GM21447 (cell line): ENCODE data around the gene ANKRD33.
"Not testable (repeated sequence)": the region's sequence is repeated elsewhere in the genome, so short reads cannot be mapped to it uniquely, and the experiment has no call there.

ENCODE experiments used
- ATAC-seq: cut with Tn5 transposase; IDR thresholded peaks from one replicate; pipeline ENCODE4 v1.9.1; 2021; ENCODE audit not compliant: unreplicated experiment

ANKRD33 gene

GRCh38 chr12:51874486-51874885 is 13.4 kb upstream of the ANKRD33 start:
- no peak for ATAC-seq

GRCh38 chr12:51879102-51879501 is 8.8 kb upstream of the ANKRD33 start:
- ATAC-seq = no peak

- no peak for ATAC-seq
These were observed 4.6 kb upstream of the ANKRD33 start for GRCh38 chr12:51883295-51883694.

- no peak for ATAC-seq
These were observed 3.8 kb upstream of the ANKRD33 start for GRCh38 chr12:51883998-51884675.

GRCh38 chr12:51884676-51885229 is 3.1 kb upstream of the ANKRD33 start:
- ATAC-seq = no peak

GRCh38 chr12:51885294-51886020 is 2.4 kb upstream of the ANKRD33 start:
- ATAC-seq = not testable (repeated sequence)

GRCh38 chr12:51886021-51886710 is 1.7 kb upstream of the ANKRD33 start:
- ATAC-seq = no peak

- ATAC-seq = no peak
These were observed 663 bp downstream of the ANKRD33 start for GRCh38 chr12:51888316-51889215.

- no peak for ATAC-seq
These were observed 1.6 kb downstream of the ANKRD33 start for GRCh38 chr12:51889216-51890132.

GRCh38 chr12:51890133-51890464 is 2.2 kb downstream of the ANKRD33 start:
- no peak for ATAC-seq

- no peak for ATAC-seq
These were observed 2.7 kb downstream of the ANKRD33 start for GRCh38 chr12:51890511-51891171.

- no peak for ATAC-seq
These were observed 3.9 kb downstream of the ANKRD33 start for GRCh38 chr12:51891843-51892242.

GRCh38 chr12:51893786-51894185 is 5.9 kb downstream of the ANKRD33 start:
- ATAC-seq = no peak

- no peak for ATAC-seq
These were observed 7.7 kb downstream of the ANKRD33 start for GRCh38 chr12:51895378-51896135.

GRCh38 chr12:51896236-51896635 is 8.3 kb downstream of the ANKRD33 start:
- no peak for ATAC-seq

- ATAC-seq = no peak
These were observed 9.3 kb downstream of the ANKRD33 start for GRCh38 chr12:51897181-51897580.

- no peak for ATAC-seq
These were observed 10.6 kb downstream of the ANKRD33 start for GRCh38 chr12:51898506-51898905.

GRCh38 chr12:51898937-51899336 is 11.0 kb downstream of the ANKRD33 start:
- no peak for ATAC-seq
